NB4 (cell line): ENCODE results near the gene FOXS1.

ENCODE experiments used
- CTCF ChIP-seq: IDR thresholded peaks from one replicate; pipeline ENCODE4 v1.5.1; 2012; ENCODE audit warnings: low read depth, low read length
- MYC ChIP-seq: IDR thresholded peaks from 2 replicates; pipeline ENCODE4 v1.6.1; 2011; ENCODE audit warnings: low read depth, low read length

DNA sequence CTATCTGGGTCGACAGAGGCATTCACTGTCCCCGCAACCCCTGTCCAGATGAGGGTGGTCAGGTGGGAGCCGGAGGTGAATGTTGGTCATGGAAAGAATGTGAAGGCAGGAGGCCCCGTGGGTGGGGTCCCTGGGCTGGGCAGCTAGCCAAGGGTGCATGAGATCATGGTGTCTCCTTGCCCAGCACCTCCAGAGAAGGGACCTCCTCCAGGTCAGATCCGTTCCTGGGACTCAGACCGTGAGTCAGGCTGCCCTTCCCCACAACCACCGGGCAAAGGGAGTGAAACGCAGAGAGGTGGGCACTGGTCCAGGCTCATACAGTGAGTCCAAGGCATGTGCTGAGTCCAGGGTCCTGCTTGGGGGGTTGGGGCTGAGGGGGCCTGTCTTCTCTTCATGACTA is 3.5 kb downstream of the FOXS1 start:
- no peak for TF ChIP-seq CTCF
- no peak for TF ChIP-seq MYC
